ENCODE measurements around the gene TCEANC.

Gene TCEANC

DNA sequence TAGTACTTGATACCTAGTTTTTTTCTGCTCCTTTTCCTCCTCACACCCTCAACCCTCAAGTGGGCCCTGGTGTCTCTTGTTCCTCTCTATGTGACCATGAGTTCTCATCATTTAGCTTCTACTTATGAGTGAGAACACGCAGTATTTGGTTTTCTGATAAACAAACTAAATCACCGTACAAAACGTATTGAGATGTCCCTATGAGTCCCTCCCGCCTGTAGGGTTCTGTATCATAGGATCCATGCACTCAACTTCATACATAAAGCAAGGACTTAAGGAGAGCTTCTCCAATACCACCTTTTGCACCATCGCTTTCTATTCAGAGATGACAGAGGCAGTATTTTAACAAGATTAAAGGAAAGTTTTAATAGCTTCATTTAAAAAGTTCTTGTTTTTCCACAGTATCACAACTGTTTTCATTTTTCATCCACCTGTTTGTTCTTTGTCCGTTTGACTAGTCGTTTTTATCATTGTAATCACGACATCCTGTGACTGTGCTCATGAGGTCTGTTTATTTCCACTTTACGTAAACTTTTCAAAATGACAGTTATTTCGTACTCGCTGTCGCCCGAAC lies 35.5 kb downstream of the TCEANC start:
- POLR2A ChIA-PET: interaction anchor here (0.9 kb wide), 1 partner anchor 9 kb away, joined by 3 read pairs; no protein-coding TSS in a partner anchor
- TF ChIP-seq, protein P1, sequence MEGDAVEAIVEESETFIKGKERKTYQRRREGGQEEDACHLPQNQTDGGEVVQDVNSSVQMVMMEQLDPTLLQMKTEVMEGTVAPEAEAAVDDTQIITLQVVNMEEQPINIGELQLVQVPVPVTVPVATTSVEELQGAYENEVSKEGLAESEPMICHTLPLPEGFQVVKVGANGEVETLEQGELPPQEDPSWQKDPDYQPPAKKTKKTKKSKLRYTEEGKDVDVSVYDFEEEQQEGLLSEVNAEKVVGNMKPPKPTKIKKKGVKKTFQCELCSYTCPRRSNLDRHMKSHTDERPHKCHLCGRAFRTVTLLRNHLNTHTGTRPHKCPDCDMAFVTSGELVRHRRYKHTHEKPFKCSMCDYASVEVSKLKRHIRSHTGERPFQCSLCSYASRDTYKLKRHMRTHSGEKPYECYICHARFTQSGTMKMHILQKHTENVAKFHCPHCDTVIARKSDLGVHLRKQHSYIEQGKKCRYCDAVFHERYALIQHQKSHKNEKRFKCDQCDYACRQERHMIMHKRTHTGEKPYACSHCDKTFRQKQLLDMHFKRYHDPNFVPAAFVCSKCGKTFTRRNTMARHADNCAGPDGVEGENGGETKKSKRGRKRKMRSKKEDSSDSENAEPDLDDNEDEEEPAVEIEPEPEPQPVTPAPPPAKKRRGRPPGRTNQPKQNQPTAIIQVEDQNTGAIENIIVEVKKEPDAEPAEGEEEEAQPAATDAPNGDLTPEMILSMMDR (IDR thresholded peaks at IDR 0.05; ENCODE audit: control extremely low read depth, extremely low read depth, low read depth, missing control alignments): no peak
- CTCF ChIA-PET: interaction anchor here (0.7 to 2.2 kb wide), 3 partner anchors 18 to 742 kb away, joined by 3 to 7 read pairs (median 3); no protein-coding TSS in a partner anchor
- no peak for DNase-seq (ENCODE audit: extremely low spot score)

DNA sequence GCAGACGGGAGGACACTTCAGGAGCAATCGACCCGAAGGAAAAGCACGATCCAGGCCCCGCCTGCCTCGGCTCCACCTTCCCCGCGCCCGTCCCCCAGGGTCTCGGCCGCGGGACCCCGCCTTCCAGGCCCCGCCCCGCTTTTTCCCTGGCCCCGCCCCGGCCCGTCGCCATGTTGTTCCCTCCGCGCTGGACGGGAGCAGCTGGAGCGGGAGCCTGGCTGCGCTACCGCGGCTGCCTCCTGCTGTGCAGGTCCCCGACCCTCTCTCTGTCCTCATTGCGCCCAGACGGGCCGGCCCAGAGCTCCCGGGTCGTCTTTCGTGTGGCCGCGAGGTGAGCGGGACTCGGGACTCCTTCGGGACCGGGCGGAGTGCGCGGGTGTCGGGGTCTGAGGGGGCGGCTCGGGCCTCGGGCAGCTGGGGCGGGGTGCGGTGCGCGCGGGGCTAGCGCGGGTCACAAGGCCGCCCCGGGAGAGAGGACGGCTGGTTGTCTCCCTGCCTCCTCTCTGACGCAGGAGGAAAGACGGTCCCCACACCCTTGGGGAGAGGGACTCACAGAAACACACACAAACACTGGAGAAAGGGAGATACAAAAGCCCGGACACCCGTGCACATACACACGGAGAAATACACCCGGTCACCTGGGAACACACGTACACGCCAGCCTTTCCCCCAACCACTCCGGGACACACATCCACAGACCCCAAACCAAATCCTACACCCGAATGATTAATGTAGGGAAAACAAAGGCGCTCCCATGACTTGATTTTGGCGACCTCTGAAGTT lies 36.2 kb downstream of the TCEANC start, which contains the start of gene RAB9A:
RAB9A (plus strand) TSS at position 171 of the 783 bp plus-strand sequence. CDS start 19,619 bp downstream, outside the sequence.
- ChIA-PET POLR2A (interaction anchor here (0.9 kb wide), 1 partner anchor 8 kb away, joined by 3 read pairs; no protein-coding TSS in a partner anchor), CTCF (interaction anchor here (0.7 to 1.1 kb wide), 2 partner anchors 33 to 742 kb away, joined by 3 read pairs; no protein-coding TSS in a partner anchor)
- DNase-seq (ENCODE audit: extremely low spot score): peak; percentile 84

DNA sequence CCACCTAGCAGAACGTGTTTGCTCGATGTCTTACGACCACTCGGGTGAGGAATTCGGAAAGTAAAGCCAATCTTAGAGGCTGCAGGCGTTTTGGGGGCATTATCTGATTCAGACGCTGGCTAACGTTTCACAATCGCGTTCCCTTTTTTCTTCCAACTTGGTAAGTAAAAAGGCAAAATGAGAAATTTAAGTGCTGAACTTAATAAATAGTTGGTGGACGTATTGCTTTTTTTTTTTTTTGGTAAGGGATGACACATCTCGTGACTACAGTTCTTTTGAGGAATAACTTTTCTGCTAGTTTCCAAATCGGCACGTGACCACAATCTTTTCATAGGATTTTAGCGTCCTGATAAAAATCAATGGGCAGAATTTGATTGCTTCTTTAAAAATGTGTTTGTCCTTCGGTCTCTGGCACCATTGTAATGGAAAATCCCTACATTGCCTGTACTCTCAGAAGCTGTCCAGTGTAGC lies 36.8 kb downstream of the TCEANC start:
- CTCF ChIA-PET: interaction anchor here (1.1 kb wide), 1 partner anchor 743 kb away, joined by 3 read pairs; no protein-coding TSS in a partner anchor
- no peak for DNase-seq (ENCODE audit: extremely low spot score)

More for the DNA sequence above, 36.2 kb downstream of the TCEANC start, which contains the start of gene RAB9A:
- TF ChIP-seq, protein P1 (IDR thresholded peaks at IDR 0.05; ENCODE audit: control extremely low read depth, extremely low read depth, low read depth, missing control alignments): no peak

DNA sequence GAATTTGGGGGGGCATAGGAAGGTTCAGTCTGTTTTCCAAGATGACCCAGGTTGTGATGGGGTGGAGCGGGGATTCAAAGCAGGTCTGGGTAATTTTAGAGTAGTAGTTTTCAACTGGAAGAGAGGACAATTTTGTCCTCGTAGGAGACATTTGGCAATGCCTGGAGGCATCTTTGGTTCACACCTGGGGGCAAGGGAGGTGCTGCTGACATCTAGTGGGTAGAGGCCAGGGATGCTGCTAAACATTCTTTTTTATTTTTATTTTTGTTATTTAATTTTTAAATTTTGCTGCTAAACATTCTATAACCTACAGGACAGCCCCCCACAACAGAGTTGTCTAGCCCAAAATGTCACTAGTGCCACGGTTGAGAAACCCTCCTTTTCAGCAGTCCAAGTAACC lies 37.9 kb downstream of the TCEANC start:
- POLR2A ChIA-PET: no interaction called here

More for the DNA sequence above, 36.8 kb downstream of the TCEANC start:
- TF ChIP-seq, protein P1 (IDR thresholded peaks at IDR 0.05; ENCODE audit: control extremely low read depth, extremely low read depth, low read depth, missing control alignments): no peak
- POLR2A ChIA-PET: no interaction called here

DNA sequence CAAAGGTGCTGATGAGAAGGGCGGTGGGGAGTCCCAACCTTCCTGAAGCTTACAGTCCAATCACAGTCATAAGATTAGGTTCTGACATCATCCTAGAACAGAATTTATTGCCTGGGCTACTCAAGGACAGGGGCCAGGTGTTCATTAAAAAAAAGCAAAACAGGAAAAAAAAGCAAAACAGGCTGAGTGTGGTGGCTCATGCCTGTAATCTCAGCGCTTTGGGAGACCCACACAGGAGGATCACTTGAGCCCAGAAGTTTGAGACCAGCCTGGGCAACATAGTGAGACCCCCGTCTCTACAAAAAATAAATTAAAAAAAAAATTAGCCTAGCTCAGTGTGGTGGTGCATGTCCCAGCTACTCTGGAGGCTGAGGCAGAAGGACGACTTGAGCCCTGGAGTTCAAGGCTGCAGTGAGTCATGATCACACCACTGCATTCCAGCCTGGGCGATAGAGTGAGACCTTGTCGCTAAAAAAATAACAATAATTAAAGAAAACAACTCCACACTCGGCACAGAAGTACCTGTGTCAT lies 39.0 kb downstream of the TCEANC start:
- DNase-seq (ENCODE audit: extremely low spot score): no peak
- TF ChIP-seq, protein P1 (IDR thresholded peaks at IDR 0.05; ENCODE audit: control extremely low read depth, extremely low read depth, low read depth, missing control alignments): no peak
- ChIA-PET CTCF (interaction anchor here (1.8 kb wide), 1 partner anchor 33 kb away, joined by 4 read pairs; no protein-coding TSS in a partner anchor), POLR2A (no interaction called here)

More for the DNA sequence above, 37.9 kb downstream of the TCEANC start:
- TF ChIP-seq, protein P1 (IDR thresholded peaks at IDR 0.05; ENCODE audit: control extremely low read depth, extremely low read depth, low read depth, missing control alignments): no peak
- CTCF ChIA-PET: no interaction called here
- no peak for DNase-seq (ENCODE audit: extremely low spot score)

DNA sequence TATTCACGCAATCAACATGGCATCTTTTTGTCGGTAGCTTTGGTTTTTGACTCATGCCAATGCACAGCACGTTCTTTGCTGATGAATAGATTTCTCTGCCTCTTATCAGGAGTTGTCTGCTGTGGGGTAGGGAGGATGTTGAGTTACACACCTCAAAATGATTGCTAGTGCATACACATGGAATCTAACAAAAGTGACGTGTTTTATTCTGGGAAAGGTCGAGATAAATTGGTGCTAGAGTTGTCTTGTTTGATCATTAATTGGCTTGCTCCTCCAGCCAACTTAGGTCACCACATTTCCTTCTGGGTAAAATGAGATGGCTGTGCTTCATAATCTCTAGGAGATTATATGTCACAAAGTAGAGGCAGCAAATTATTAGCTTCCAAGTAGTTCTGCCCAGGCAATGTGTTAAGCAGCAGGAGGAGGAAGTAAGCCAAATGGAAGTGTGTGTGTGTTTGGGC lies 39.9 kb downstream of the TCEANC start:
- TF ChIP-seq, protein P1 (IDR thresholded peaks at IDR 0.05; ENCODE audit: control extremely low read depth, extremely low read depth, low read depth, missing control alignments): no peak
- no peak for DNase-seq (ENCODE audit: extremely low spot score)
- ChIA-PET POLR2A (no interaction called here), CTCF (interaction anchor here (1.0 to 1.8 kb wide), 2 partner anchors 34 to 63 kb away, joined by 3 to 4 read pairs; no protein-coding TSS in a partner anchor)

All from GM10248 (cell line).